Daoy (cell line): ENCODE measurements around the gene SLIT1. TPM values are rescaled to one million over a fixed set of nuclear protein-coding genes. Genes with fewer than 3 reads are reported as not detected.
"Not testable (repeated sequence)": the region's sequence is repeated elsewhere in the genome, so short reads cannot be mapped to it uniquely, and the experiment has no call there.

Experiments used
- DNase-seq: peaks from one replicate; pipeline ENCODE4 v3.0.0-alpha.2; 2015; ENCODE audit warnings: low read depth
- total RNA-seq: library from RNA; depleted of rRNA; stranded (reverse); fragments of >200 nt; shearing (Covaris generic); gene quantifications from 2 replicates; pipeline ENCODE4 v1.2.3, GENCODE V29; 2014

The SLIT1 gene
- total RNA-seq, 1 experiment from 2014 or later = 0.11 TPM

- DNase-seq = not testable (repeated sequence)
These were observed 103.2 kb downstream of the SLIT1 start for GRCh38 chr10:97082575-97082974.

GRCh38 chr10:97081621-97082235 is 104.0 kb downstream of the SLIT1 start:
- DNase-seq = peak; percentile 60

- DNase-seq = no peak
These were observed 105.5 kb downstream of the SLIT1 start for GRCh38 chr10:97080051-97080776.

GRCh38 chr10:97079448-97079847 is 106.3 kb downstream of the SLIT1 start:
- DNase-seq = no peak

- DNase-seq = no peak
These were observed 106.8 kb downstream of the SLIT1 start for GRCh38 chr10:97078938-97079445.

DNA sequence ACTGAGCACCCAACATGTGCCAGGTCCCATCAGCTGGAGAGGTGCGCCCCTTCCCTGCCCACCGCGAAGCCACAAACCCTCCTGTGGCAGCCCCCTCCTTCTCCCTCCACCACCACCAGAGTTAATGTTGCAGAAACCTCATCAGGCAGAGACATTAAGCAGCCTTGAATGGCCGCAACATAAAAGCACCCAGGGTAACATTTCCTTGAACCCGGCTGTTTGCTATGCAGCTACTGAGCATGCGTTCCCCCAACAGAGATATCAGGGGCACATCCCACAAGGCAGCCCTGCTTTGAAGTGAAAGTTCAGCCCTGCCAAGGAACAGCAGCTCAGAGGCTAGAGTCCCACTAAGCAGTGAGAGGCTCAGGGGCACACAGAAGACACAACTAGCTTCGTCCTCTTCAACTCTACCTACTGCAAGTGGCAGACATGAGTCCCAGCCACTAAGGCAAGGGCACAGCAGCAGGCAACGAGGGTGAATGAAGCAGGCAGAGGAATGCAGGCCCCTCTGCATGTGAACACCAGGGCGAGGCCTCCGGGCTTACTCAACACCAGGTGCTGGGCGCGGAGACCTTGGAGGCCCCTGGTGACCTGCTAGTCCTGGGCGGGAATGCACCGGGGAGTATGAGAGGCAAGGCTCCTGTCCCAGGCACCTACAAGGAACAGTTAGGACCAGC is 107.4 kb downstream of the SLIT1 start:
- DNase-seq = no peak

- DNase-seq = no peak
These were observed 109.0 kb downstream of the SLIT1 start for GRCh38 chr10:97076781-97077180.

DNA sequence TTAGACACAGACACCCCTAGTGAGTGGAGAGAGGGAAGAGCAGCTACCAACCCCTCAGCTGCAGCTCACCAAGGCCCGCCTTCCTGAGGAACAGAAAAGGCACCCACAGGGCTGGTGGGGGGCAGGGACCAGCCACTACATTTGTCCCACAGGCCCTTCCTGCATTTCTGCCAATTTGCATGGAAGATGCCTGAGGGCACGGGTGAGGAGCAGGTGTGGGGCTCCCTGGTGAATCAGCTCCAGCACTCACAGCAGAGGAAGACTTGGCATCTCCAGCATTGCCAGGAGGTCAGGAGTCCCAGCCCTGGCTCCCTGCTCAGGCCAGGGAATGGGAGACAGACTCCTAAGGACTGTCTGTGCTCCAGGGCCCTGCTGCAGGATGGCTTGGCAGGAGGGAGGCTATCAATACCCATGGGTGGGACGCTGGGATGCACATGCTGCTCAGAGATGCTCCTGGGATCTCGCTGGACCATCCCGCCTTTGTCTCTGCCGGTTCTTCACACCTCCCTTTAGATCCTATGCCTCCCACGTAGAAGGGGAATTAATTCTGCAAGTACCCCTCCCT is 109.7 kb downstream of the SLIT1 start:
- DNase-seq = no peak

DNA sequence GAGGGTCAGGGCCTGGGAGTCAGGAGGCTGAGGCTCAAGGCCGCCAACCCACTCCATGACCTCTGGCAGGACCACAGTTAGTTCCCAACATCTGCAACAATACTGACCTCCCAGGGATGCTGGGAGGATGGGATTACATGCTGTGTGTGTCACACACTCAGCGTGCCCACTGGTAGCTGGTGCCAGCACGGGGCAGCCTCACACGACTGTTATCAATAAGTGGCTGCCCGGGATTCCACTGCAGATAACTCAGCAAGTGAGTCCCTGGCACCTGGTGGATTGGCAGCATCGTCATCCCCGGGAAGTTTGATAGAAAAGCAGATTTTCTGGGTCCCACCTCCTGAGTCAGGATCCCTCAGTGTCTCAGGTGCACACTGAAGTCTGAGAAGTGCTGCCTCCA is 110.3 kb downstream of the SLIT1 start:
- no peak for DNase-seq

DNA sequence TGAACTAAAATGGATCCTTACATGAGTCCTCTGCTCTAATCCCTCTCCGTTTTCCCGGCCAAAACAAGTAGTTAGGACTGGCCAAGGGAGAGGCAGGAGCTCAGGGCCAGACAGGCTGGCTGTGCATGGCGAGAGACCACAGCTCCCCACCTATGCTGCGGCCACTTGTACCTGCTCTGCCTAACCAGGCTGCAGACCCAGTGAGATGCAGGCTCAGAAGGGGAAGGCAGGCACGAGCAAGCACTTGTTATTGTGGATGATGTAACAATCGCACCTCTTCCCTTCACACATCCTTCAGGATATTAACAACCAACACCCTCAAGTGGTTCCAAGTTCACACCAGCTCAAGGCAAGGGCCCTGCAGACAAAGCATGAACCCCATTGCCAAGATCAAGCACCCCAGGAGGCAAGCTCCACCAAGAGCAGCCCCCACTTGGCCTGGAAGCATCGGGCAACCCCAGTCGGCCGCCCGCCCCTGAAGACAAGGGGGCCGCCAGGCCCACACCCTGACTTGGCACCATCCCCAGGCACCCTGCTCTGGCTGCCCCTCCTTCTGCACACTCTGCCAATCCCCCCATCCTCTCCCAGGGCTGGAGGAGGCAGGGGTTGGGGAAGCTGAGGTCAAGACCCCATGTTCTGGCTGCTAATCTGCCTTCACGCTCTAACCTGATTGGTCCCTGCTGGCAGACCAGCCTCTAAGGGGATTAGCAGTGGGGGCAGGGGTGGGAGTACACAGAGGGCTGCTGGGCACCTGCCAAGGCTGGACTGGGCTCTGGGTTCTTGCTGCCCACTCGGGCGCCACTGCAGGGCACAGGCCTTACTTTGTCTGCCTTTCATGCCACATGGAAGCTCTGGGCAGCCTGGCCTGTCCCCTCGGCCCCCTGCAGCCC is 111.3 kb downstream of the SLIT1 start:
- DNase-seq = no peak

DNA sequence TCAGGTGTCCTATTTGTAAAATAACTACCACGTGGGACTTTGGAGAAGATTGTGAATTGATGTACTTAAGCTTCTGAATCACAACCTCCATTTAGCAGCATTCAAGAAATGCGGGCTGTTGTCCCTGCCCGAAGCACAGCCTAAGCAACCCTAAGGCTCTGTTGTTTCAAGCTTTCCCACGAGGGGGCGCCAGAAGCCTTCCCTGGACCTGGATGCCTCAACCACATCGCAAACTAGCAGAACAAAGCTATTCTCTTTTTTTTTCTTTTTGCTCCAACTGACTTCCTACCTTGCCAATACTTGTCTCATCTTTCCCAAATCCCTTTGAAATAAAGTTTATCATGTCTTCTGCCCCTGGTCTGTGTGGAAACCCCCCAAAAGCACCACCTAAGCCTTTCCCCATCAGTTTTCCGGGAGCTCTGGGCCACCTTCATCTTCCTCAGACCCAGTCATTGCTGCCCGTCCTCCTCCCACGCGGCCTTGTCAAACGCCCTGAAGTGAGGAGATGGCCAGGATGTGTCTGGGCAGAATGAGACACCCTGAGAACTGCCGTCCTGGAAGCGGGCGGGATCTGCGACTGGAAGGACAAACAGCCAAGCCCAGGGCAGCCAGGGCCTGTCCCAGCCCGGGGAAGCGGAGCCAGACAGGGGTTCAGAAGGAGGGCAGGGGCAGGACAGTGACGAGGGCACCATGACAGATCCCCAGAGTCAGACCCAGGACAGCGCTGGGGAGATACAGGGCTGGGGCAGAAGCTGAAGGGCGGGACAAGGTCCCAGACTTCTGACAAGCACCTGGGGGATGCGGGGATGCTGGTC is 112.7 kb downstream of the SLIT1 start:
- peak; percentile 64 for DNase-seq

DNA sequence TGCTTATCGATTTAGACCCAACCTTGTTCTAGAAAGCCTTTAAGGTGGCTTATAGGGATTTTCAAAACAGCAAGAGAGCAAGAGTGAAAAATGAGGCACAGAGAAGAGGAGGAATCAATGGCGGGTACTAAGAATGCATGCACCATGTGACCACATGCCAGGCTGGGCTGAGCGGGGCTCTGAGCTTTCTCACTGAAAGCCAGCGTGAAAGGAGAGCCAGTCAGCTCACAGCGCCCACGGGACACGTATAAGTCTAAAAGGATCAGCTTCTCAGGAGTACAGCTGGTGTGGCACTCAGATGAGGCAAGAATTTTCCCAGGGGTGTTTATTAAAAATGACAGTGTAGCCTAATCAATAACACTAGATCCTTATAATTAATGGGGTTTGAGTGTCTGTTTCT is 114.3 kb downstream of the SLIT1 start:
- DNase-seq = no peak

GRCh38 chr10:97069576-97070362 is 116.0 kb downstream of the SLIT1 start:
- peak; percentile 35 for DNase-seq

GRCh38 chr10:97069026-97069425 is 116.7 kb downstream of the SLIT1 start:
- DNase-seq = no peak

DNA sequence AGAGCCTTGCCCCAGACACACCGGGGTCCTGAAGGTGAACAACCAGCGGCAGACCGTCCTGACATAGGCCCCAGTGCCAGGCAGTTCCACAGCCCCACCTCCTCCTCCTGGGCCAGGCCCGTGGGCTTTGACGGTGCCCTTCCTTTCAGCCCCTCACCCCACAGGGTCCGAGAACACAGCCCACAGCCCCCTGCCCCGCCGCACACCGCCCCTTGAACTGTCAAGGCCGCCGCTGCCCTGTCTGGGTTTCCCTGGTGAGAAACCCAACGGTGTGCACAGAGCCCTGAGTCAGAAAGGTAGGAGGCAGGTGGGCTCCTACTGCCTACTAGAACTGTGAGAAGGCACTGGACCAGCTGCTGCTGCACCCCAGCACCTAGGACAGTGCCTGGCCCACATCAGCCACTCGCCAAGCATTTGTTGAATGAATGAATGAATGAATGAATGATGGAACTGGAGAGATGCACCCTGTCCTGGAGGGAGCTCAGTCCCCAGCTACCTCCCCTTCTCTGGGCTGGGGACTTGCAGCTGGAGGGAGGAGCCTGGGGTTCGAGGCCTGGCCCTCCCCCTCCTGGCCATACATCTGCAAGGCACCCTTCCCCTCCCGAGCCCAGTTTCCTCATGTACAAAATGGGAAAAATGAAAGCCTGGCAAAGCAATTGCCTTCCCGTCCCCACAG is 117.9 kb downstream of the SLIT1 start:
- no peak for DNase-seq

DNA sequence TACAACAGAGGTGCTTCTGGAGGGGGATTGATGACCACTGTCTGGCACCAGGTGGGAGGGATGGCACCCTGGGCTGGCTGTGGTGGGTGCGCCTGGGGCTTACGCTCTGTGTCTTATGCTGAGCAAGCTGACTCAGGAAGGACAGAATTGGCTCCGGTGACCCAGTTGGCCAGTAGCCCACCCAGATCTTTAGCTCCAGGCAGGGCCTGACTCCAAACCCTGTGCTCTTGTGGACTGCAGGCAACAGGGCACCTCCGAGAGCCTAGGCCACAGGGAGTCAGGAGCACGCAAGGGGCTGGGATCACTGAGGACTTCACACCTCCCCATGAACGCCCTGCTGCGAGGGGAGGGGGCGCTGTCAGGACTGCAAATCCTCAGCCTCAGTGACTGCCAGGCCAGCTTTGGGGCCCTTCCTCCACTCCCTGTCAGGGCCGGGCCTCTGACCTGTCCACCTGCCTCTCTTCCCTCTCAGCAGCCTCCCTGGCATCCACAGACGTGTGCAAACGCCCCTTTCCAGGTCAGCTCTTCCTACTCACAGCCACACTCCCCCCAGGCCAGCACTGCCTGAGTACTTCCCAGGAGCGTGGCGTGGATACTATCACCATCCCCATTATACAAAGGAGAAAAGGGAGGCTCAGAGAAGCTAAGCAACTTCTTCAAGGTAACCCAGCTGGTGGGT is 118.7 kb downstream of the SLIT1 start:
- DNase-seq = no peak

DNA sequence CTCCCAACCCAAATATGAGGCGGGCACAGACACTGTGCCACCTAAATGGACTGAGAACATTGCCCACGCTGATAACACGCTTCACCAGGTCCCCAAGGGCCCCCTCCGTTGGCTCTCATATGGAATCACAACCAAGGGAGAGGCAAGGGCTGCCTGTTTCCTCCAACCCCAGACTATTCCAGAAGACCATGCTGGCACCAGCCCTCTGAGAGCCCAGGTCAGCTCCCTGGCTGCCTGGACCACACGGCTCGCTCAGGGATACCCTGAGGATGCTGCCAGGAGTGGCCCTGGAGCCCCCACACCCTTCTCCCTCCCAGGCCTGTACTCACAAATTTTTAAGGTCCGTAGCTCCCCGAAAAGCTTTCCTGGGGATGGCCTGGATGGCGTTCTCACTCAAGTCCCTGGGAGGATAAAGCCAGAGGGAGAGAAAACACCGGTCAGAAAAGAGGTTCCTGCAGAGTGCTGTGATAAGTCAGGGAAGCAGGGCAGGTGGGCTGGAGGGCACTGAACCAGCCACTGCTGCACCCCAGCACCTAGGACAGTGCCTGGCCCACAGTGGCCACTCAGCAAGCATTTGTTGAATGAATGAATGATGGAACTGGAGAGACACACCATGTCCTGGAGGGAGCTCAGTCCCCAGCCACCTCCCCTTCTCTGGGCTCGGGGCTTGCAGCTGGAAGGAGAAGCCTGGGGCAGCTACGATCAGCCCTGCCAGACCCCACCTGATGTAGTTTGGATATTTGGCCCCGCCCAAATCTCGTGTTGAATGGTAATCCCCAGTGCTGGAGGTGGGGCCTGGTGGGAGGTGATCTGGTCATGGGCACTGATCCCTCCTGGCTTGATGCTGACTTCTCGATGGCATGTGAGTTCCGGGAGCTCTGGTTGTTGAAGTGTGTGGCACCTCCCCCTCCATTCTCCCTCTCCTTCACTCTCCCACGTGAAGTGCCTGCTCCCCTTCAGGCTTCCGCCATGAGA is 119.8 kb downstream of the SLIT1 start:
- no peak for DNase-seq
